Measurements from ENCODE around the gene METAP2.
A peak's percentile ranks its signal among the peaks of the same experiment; 100 is the strongest.

METAP2 gene

GRCh38 chr12:95541436-95541835 is 67.5 kb downstream of the METAP2 start (continued):
- TF ChIP-seq ZNF785 (tag by site-specific recombination; IDR thresholded peaks at IDR 0.05) (no peak), ZSCAN23 (tag by site-specific recombination; IDR thresholded peaks at IDR 0.05) (no peak), ZBTB17 (tag by site-specific recombination; IDR thresholded peaks at IDR 0.05) (no peak), ZNF544 (tag by site-specific recombination; IDR thresholded peaks at IDR 0.05) (no peak), ZNF292 (tag by site-specific recombination; IDR thresholded peaks at IDR 0.05; ENCODE audit: borderline replicate concordance, low read depth) (no peak)

GRCh38 chr12:95543305-95543704 is 69.4 kb downstream of the METAP2 start:
- H3K9me3 ChIP-seq (ENCODE audit: control insufficient read depth, insufficient read depth, low read depth, low read length): no peaks in the 10 kb centered on the region
- TF ChIP-seq ZNF175 (tag by site-specific recombination; IDR thresholded peaks at IDR 0.05) (no peak), ZNF121 (tag by site-specific recombination; IDR thresholded peaks at IDR 0.05) (peak; percentile 72), ZNF10 (tag by site-specific recombination; IDR thresholded peaks at IDR 0.05) (no peak), ZNF548 (tag by site-specific recombination; IDR thresholded peaks at IDR 0.05) (no peak)
- H3K36me3 ChIP-seq (ENCODE audit: control insufficient read depth in 2 of 2, insufficient read depth in 1 of 2, low read length in 2 of 2): no peaks in the 10 kb centered on the region
- ChIA-PET POLR2A (no interaction called here), CTCF (interaction anchor here (0.6 kb wide), 1 partner anchor 8 kb away, joined by 3 read pairs; no protein-coding TSS in a partner anchor)
- no peak overlapping the region for H3K4me3 ChIP-seq (ENCODE audit: low read depth, low read length)
- H3K4me1 ChIP-seq (ENCODE audit: control insufficient read depth, insufficient read depth, low read length): peaks cover 20% of the 10 kb centered on the region; the same call in 1 of the 2 replicates
- H3K27ac ChIP-seq (ENCODE audit: extremely low read depth, low read depth, low read length): no peak overlapping the region

- peaks cover 16% of the 10 kb centered on the region; the same call in 1 of the 2 replicates for H3K4me1 ChIP-seq (ENCODE audit: control insufficient read depth, insufficient read depth, low read length)
- POLR2A ChIA-PET: interaction anchor here (0.8 kb wide), 1 partner anchor 71 kb away, joined by 3 read pairs; the partner anchor contains the start of gene METAP2
- no peak overlapping the region for H3K27ac ChIP-seq (ENCODE audit: extremely low read depth, low read depth, low read length)
- no peaks in the 10 kb centered on the region for H3K9me3 ChIP-seq (ENCODE audit: control insufficient read depth, insufficient read depth, low read depth, low read length)
- TF ChIP-seq ZNF132 (tag by site-specific recombination; IDR thresholded peaks at IDR 0.05; ENCODE audit: borderline replicate concordance) (no peak), SP2 (tag by site-specific recombination; IDR thresholded peaks at IDR 0.05) (no peak), ZBTB8A (tag by site-specific recombination; IDR thresholded peaks at IDR 0.05) (no peak), ZFHX2 (tag by site-specific recombination; conservative IDR thresholded peaks at IDR 0.05) (no peak)
- CTCF ChIA-PET: interaction anchor here (1.4 kb wide), 1 partner anchor 10 kb away, joined by 9 read pairs; no protein-coding TSS in a partner anchor
- H3K36me3 ChIP-seq (ENCODE audit: control insufficient read depth in 2 of 2, insufficient read depth in 1 of 2, low read length in 2 of 2): no peaks in the 10 kb centered on the region
- no peak overlapping the region for H3K4me3 ChIP-seq (ENCODE audit: low read depth, low read length)
Measured at GRCh38 chr12:95544756-95545155, 70.8 kb downstream of the METAP2 start.

- Histone ChIP-seq H3K9me3 (ENCODE audit: control insufficient read depth, insufficient read depth, low read depth, low read length) (no peaks in the 10 kb centered on the region), H3K4me1 (ENCODE audit: control insufficient read depth, insufficient read depth, low read length) (peaks cover 16% of the 10 kb centered on the region; the same call in 1 of the 2 replicates), H3K36me3 (ENCODE audit: control insufficient read depth in 2 of 2, insufficient read depth in 1 of 2, low read length in 2 of 2) (no peaks in the 10 kb centered on the region), H3K4me3 (ENCODE audit: low read depth, low read length) (no peak overlapping the region), H3K27ac (ENCODE audit: extremely low read depth, low read depth, low read length) (peak overlapping the region; percentile 47; the same call in 1 of the 2 replicates)
- TF ChIP-seq ZBTB8A (tag by site-specific recombination; IDR thresholded peaks at IDR 0.05): no peak
- TF ChIP-seq CTCF (tag by site-specific recombination; IDR thresholded peaks at IDR 0.05): no peak
- no peak for TF ChIP-seq INSM2 (tag by site-specific recombination; IDR thresholded peaks at IDR 0.05)
- no peak for TF ChIP-seq ZNF16 (tag by site-specific recombination; IDR thresholded peaks at IDR 0.05; ENCODE audit: low read depth)
- TF ChIP-seq ZNF341 (tag by site-specific recombination; IDR thresholded peaks at IDR 0.05; ENCODE audit: low read depth): no peak
- 0 out of 2 replicates have a peak, but pooled peaks have one; percentile 35 for TF ChIP-seq ZNF660 (tag by site-specific recombination; IDR thresholded peaks at IDR 0.05)
- TF ChIP-seq ZNF843 (tag by site-specific recombination; IDR thresholded peaks at IDR 0.05): no peak
- no peak for TF ChIP-seq ZNF132 (tag by site-specific recombination; IDR thresholded peaks at IDR 0.05; ENCODE audit: borderline replicate concordance)
- POLR2A ChIA-PET: interaction anchor here (0.8 kb wide), 1 partner anchor 72 kb away, joined by 3 read pairs; the partner anchor contains the start of gene METAP2
- CTCF ChIA-PET: interaction anchor here (1.4 kb wide), 1 partner anchor 11 kb away, joined by 9 read pairs; no protein-coding TSS in a partner anchor
Measured at GRCh38 chr12:95545303-95545702, 71.4 kb downstream of the METAP2 start.

Data from HEK293 (cell line).